Measurements from ENCODE around the gene CCNC.
A peak's percentile ranks its signal among the peaks of the same experiment; 100 is the strongest.
"Not testable (repeated sequence)": the region's sequence is repeated elsewhere in the genome, so short reads cannot be mapped to it uniquely, and the experiment has no call there.

The CCNC gene

GRCh38 chr6:99602520-99603420 is 34.3 kb upstream of the CCNC start:
- DNase-seq, result no peak

DNA sequence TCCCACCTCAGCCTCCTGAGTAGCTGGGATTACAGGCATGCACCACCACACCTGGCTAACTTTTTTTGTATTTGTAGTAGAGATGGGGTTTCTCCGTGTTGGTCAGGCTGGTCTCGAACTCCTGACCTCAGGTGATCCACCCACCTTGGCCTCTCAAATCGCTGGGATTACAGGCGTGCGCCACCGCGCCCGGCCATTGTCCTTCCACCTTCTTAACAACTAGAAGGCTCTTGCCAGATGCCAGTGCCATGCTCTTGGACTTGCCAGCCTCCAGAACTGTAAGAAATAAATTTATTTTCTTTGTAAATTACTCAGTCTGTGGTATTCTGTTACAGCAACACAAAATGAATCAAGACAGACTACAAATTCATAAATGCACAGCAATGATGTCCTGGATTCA is 26.2 kb upstream of the CCNC start:
- not testable (repeated sequence) for DNase-seq

DNA sequence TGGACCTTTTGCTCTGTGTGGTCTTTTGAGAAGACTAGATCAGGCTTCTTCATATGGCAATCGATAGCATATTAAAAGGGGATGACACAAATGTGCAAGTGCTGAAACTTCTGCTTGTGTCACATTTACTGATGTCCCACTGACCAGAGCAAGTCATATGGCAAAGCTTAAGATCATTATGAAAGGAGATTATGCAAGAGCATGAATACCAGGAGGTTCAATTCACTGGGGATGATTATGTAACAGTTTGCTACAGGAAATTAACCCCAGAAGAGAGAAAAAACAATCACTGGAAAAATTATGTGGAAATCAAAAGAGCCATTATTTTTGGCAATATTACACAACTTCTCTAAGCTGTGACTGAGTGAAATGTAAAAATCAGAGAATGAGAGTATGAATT is 24.4 kb upstream of the CCNC start:
- DNase-seq, result no peak

GRCh38 chr6:99591673-99592364 is 23.4 kb upstream of the CCNC start:
- DNase-seq, result no peak

- no peak for DNase-seq
Observed at GRCh38 chr6:99590728-99591672, 22.5 kb upstream of the CCNC start.

DNA sequence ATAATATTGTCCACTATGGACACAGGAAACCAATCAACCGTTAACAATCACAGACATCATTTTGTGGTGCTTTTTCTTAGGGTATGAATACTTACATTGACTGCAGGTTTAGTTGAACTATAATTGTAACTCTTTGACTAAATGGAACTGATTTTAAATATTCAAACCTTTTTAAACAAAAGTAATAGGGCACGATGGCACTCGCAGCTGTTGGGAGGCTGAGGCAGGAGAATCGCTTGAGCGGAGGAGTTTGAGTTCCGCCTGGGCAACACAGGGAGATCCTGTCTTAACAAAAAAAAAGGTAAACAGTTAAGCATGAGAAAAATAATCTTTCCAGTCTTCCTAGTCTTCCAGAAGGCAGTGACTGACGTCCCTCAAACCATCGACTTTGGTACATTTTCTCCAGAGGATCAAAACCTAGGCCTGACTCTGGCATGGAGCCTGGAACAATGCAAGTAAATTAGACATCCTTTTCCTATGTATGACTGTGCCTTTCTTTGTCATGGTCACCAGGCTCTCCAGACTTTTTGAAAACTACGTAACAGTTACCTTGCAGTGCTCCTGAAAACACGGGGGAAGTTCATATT is 21.5 kb upstream of the CCNC start:
- no peak for DNase-seq

GRCh38 chr6:99589290-99589672 is 20.8 kb upstream of the CCNC start:
- DNase-seq, result peak; percentile 7

DNA sequence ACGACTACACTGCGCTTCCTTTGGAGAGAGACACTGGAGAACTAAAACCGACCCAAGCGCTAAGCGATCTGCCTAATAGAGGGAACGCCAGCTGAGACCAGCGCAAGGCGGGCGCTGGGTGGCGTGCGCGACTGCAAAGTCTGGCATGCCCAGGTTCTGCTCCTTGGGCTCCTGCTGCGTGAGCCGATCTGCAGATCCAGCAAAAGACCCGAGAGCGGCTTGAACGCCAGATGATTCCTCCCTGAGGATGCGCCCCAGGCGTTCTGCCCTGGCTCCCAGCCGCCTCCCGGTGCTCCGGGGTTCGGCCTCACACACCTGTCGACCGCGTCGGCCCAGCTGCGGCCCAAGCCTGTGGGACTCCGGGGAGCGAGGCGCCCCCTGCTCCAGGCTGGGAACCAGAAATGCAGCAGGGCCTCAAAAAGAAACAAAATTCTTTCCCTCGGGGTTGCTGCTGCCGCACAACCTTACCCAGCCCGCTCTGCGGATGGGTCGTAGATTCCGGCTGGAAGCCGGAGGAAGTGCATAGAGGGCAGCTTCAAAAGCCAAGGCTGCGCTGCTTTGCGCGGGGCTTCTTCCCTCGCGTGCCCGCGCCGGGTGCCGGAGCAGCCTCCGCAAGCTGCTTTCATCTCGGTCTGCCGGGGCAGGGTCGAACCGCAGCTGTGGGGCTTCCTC is 20.3 kb upstream of the CCNC start:
- DNase-seq, result peak; percentile 48

GRCh38 chr6:99587792-99588191 is 19.3 kb upstream of the CCNC start:
- DNase-seq, result no peak

- DNase-seq, result no peak
Observed at GRCh38 chr6:99579781-99580180, 11.3 kb upstream of the CCNC start.

- no peak for DNase-seq
Observed at GRCh38 chr6:99575544-99576227, 7.2 kb upstream of the CCNC start.

GRCh38 chr6:99573980-99574617 is 5.6 kb upstream of the CCNC start:
- no peak for DNase-seq

DNA sequence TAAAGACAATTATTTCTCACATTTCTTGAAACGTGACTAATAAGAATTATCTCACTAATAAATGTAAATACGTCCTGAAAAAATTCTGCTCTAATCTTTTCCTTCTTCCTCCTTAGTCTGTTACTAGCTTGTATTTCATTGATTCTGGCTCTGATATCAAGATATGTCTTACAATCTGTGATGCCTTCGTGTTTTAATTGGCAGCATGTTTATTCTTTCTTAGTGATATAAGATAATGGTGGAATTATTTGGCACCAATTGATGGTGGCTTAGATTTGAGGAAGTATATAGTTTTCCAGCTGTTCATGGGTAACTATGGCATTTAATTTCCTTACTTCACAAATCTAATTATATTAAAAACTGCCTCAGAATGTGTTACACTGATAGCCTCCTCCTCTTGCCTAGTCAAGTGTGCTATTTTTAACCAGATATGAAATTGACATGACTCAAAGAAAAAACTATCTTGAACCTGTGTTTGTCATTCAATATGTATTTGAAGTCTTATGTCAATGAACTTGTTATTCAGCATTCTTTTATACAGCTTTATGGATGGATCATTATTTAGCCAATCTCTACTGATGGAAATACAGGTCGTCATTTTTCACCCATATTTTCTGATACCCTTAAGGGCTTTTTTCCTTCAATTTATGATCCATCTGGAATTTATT is 5.3 kb downstream of the CCNC start:
- DNase-seq, result no peak

GRCh38 chr6:99560668-99561067 is 7.8 kb downstream of the CCNC start:
- DNase-seq, result no peak

GRCh38 chr6:99559057-99559456 is 9.4 kb downstream of the CCNC start:
- DNase-seq, result no peak

DNA sequence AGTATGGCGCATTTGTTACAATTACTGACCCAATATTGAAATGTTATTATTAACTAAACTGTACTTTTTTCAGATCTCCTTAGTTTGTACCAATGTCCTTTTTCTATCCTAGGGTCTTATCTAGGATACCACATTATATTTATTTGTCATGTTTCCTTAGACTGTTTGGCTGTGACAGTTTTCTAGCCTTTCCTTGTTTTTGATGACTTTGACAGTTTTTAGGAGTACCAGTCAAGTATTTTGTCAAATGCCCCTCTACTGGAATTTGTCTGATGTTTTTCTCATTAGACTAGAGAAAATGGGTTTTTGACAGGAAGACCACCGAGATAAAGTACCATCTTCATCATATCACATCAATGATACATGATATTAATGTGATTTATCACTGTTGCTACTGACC is 14.6 kb downstream of the CCNC start:
- DNase-seq, result no peak

- DNase-seq, result no peak
Observed at GRCh38 chr6:99550046-99550748, 18.3 kb downstream of the CCNC start.

GRCh38 chr6:99548706-99549105 is 19.8 kb downstream of the CCNC start:
- DNase-seq, result no peak

- DNase-seq, result no peak
Observed at GRCh38 chr6:99547526-99547925, 20.9 kb downstream of the CCNC start.

GRCh38 chr6:99545442-99545841 is 23.0 kb downstream of the CCNC start:
- DNase-seq, result no peak
